Urinary bladder (tissue), 4 donors: ENCODE results near the gene HOOK2. TPM values are rescaled to one million over a fixed set of nuclear protein-coding genes. Genes with fewer than 3 reads are reported as not detected.
"Not testable (repeated sequence)": the region's sequence is repeated elsewhere in the genome, so short reads cannot be mapped to it uniquely, and the experiment has no call there.

ENCODE experiments used
- DNase-seq: peaks from one replicate; pipeline ENCODE4 v3.0.0-alpha.2; 2015; ENCODE audit errors: extremely low spot score
- H3K27ac ChIP-seq: one replicate; pipeline ENCODE4 v1.5.1; 2013; ENCODE audit warnings: low read depth, mild to moderate bottlenecking, moderate library complexity
- H3K36me3 ChIP-seq: one replicate; pipeline ENCODE4 v1.6.1; 2013; ENCODE audit warnings: mild to moderate bottlenecking, moderate library complexity; ENCODE audit not compliant: insufficient read depth
- H3K4me1 ChIP-seq: one replicate; pipeline ENCODE4 v1.6.1; 2013; ENCODE audit warnings: mild to moderate bottlenecking, moderate library complexity; ENCODE audit not compliant: insufficient read depth
- H3K4me3 ChIP-seq: one replicate; pipeline ENCODE4 v1.5.1; 2013; ENCODE audit warnings: low read depth, low read length
- WGBS: extraction: QIAGEN DNeasy Blood & Tissue Kit; methylation state at CpG from one replicate; pipeline ENCODE4 v1.1.7; 2013; 5-methylcytosine and 5-hydroxymethylcytosine counted together
- polyA plus RNA-seq: library from polyadenylated mRNA; stranded (reverse); fragments of 200-250 nt; gene quantifications from one replicate; pipeline ENCODE4 v1.2.3, GENCODE V29; 2013
- total RNA-seq: library from RNA; depleted of rRNA; stranded (reverse); fragments of >200 nt; gene quantifications from one replicate; pipeline ENCODE4 v1.2.3, GENCODE V29; 2014
- donor health status: healthy with polysubstance abuse.
- donor health status: healthy.

The HOOK2 gene
- total and polyA plus RNA-seq, 2 donors, result 28.4 to 30.2 TPM

DNA sequence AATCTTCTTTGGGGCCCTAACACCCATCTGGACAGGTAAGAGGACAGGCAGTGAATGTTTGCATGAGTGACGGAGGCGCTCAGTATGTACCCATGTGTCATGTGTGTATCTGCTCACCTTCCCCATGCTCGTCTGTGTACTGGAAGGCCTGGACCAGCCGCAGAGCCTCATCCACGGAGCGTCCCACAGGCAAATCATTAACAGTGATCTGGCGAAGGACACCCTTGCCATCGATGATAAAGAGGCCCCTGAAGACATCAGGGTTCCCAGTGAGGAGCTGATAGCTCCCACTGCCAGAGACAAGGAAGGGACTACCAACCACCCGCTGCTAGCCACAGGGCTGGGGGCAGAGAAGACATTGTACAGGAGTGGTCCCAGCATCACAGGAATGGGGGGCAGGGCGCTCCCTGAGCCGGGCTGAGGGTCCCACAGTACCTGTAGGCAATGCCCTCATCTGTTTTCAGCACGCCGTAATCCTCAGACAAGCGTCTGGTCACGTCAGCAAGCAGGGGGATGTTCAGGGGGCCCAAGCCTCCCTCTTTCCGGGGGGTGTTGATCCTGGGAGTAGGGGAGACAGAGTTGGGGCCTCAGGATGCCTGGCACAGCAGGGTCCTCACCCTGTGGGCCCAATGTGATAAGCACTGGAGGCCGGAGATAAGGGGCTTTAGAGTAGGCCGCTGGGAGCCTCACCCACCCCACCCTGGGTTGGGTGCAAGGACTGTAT lies 24.6 kb upstream of the HOOK2 start:
- H3K36me3 ChIP-seq, result no peaks in the 10 kb centered on the region
- WGBS, result 90% methylated on average over 18 of the region's 18 CpGs
- no peak overlapping the region for H3K4me3 ChIP-seq
- DNase-seq, result no peak
- no peak overlapping the region for H3K27ac ChIP-seq
- no peaks in the 10 kb centered on the region for H3K4me1 ChIP-seq

DNA sequence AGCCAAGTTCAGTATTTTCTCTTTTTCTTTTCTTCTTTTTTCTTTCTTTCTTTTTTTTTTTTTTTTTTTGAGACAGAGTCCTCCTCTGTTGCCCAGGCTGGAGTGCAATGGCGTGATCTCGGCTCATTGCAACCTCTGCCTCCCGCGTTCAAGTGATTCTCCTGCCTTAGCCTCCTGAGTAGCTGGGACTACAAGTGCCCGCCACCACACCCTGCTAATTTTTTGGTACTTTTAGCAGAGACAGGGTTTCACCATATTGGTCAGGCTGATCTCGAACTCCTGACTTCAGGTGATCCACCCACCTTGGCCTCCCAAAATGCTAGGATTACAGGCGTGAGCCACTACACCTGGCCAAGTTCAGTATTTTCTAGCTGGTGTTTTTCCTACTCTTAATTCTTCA lies 22.3 kb upstream of the HOOK2 start:
- not testable (repeated sequence) for H3K4me3 ChIP-seq, H3K4me1 ChIP-seq, DNase-seq, H3K36me3 ChIP-seq, H3K27ac ChIP-seq
- WGBS, result 93% methylated on average over 7 of the region's 7 CpGs

DNA sequence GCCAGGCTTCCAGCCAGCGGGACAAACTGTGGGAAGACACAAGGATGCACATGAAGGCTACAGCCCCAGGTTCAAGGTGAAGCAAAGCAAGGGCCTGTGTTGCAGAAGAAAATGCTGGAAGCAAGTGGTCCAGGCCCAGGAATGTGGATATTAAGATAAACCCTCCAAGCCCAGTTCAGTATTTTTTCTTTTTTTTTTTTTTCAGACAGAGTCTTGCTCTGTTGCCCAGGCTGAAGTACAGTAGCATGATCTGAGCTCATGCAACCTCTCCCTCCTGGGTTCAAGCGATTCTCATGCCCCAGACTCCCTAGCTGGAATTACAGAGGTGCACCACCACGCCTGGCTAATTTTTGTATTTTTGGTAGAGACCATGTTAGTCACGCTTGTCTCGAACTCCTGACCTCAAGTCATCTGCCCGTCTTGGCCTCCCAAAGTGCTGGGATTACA lies 21.8 kb upstream of the HOOK2 start:
- no peak overlapping the region for H3K27ac ChIP-seq
- no peak for DNase-seq
- H3K36me3 ChIP-seq, result no peaks in the 10 kb centered on the region
- no peaks in the 10 kb centered on the region for H3K4me1 ChIP-seq
- WGBS, result 91% methylated on average over 6 of the region's 6 CpGs
- H3K4me3 ChIP-seq, result no peak overlapping the region

DNA sequence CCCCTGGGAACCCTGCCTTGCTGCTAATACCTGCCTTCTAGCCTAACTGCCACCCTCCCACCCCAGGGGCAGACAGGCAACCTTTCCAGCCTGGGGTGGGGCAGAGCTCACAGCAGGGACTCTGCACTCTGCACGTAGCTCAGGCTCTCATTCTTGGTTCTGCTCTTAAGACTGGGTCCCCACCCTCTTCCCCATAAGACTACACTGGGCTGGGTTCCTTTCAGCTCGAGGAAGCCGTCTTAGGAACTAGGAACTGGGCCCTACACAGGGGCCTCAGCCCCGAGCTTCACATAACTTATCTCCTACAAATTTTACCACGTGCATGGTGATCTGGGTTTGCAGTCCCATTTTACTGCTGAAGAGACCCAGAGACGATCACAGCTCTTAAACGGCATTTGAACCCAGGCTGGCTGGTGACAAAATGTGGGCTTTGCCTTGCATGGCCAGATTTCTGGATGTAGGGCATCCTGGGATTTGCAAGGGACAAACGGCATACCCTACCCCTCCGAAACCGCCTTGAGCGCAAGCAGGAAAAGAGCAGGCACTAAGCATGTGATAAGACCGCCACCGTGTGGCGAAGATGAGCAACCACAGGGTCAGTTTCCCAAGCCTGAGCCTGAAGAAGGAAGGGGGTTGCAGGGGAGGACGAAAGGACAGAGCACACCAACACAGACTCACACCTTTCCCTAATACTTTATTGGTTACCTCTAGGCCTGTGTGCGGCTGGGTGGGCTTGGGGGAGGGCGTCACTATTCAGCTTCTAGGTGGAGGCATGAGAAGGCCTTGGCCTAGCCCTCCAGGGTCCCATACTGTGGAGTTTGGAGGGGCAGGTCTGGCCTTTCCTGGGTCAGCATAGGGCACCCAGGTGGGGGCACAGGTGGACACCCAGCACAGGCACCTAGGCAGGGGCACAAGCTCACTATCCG lies 21.1 kb upstream of the HOOK2 start:
- Histone ChIP-seq H3K4me3 (no peak overlapping the region), H3K27ac (no peak overlapping the region), H3K36me3 (no peaks in the 10 kb centered on the region), H3K4me1 (no peaks in the 10 kb centered on the region)
- no peak for DNase-seq
- 7% methylated on average over 18 of the region's 18 CpGs for WGBS

DNA sequence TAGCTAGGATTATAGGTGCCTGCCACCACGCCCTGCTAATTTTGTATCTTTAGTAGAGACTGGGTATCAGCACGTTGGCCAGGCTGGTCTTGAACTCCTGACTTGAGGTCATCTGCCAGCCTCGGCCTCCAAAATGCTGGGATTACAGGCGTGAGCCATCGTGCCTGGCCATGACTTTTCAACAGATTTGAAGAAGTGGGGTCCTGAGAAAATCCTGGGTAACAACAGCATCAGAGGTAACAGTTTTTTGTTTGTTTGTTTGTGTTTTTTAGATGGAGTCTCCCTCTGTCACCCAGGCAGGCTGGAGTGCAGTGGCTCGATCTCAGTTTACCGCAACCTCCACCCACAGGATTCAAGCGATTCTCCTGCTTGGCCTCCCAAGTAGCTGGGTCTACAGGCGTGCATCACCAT lies 19.6 kb upstream of the HOOK2 start:
- 94% methylated on average over 9 of the region's 9 CpGs for WGBS
- no peak for DNase-seq
- no peaks in the 10 kb centered on the region for H3K36me3 ChIP-seq
- H3K27ac ChIP-seq, result no peak overlapping the region
- H3K4me3 ChIP-seq, result no peak overlapping the region
- H3K4me1 ChIP-seq, result no peaks in the 10 kb centered on the region

DNA sequence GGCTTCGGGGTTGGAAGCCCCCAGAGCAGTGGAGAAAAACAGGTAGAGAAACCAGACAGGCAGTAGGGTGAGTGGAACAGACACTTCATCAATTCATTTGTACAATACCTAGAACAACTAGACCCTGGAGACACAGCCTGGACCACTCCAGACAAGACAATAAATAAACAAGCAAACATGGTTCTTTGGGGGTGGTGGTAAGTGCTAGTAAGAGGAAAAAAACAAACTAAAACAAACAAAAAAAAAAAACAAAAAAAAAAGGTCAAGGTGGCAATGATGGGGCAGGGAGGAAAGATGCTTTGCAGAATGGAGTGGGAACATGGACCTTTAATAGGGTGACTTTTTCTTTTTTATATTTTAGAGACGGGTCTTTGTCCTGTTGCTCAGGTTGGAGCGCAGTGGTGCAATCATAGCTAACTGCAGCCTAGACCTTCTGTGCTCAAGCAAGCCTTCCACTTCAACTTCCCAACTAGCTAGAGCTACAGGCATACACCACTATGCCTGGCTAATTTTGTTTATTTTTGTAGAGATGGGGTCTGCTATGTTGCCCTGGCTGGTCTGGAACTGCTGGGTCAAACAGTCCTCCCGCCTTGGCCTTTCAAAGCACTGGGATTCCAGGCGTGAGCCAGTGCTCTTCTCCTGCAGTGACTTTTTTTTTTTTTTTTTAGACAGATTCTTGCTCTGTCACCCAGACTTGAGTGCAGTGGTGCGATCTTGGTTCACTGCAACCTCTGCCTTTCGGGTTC lies 19.0 kb upstream of the HOOK2 start:
- DNase-seq, result no peak
- WGBS, result 67% methylated on average over 7 of the region's 7 CpGs
- no peaks in the 10 kb centered on the region for H3K4me1 ChIP-seq

DNA sequence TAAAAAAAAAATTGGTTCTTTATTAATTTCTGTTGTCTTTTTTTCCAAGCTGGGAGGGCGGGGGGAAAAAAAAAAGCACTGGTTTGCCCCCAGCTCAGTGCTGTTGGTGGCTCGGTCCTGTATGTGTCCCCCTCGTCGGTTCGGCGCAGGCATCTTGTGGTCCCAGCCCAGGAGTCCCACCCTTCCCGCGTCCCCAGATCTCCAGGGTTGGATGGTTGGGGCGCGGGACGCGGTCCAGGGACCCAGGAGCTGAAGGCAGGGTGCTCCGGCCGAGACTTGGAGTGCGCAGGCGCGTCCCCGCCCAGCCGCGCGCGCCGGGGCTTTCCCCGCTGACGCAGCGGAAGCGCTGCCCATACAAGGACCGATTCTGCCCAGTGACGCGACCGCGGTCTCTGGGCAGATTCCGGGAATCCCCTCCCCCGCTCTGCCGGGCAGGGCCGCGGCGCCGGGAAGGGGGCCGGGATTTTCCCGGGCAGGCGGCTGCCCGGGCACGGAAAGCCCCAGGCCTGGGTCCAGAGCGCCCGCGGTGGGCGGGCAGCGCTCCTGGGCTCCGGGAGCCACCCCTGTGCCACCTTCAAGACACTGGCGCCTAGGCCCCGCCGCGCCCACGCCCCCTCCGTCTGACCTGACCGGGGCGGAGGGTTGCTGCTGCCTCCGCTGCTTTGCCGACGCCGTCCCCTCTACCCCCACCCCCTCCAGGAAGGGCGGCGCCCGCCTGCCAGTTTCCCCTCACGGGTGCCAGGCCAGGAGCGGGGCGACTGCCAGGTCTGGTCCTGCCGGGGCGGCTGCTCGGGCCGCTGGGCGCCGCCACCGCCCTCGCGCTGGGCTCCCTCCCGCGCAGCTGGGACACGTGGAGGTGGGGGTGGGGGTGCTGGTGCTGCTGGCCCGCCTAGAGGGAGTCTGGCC lies 18.2 kb upstream of the HOOK2 start:
- DNase-seq, result no peak
- Histone ChIP-seq H3K27ac (peak overlapping the region; percentile 91), H3K36me3 (no peaks in the 10 kb centered on the region), H3K4me1 (no peaks in the 10 kb centered on the region), H3K4me3 (peak overlapping the region; percentile 94)
- 0% methylated on average over 81 of the region's 81 CpGs for WGBS

More for the DNA sequence above, 19.0 kb upstream of the HOOK2 start:
- Histone ChIP-seq H3K4me3 (peak overlapping the region; percentile 94), H3K36me3 (no peaks in the 10 kb centered on the region), H3K27ac (peak overlapping the region; percentile 91)

DNA sequence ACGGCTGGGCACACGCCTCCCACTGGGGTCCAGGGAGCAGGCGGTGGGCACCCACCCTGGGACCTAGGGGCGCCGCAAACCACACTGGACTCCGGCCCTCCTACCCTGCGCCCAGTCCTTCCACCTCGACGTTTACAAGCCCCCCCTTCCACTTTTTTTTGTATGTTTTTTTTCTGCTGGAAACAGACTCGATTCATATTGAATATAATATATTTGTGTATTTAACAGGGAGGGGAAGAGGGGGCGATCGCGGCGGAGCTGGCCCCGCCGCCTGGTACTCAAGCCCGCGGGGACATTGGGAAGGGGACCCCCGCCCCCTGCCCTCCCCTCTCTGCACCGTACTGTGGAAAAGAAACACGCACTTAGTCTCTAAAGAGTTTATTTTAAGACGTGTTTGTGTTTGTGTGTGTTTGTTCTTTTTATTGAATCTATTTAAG lies 17.5 kb upstream of the HOOK2 start:
- Histone ChIP-seq H3K36me3 (no peaks in the 10 kb centered on the region), H3K4me3 (peak overlapping the region; percentile 94), H3K27ac (peak overlapping the region; percentile 98), H3K4me1 (no peaks in the 10 kb centered on the region)
- under 1% methylated on average over 22 of the region's 22 CpGs for WGBS
- no peak for DNase-seq

DNA sequence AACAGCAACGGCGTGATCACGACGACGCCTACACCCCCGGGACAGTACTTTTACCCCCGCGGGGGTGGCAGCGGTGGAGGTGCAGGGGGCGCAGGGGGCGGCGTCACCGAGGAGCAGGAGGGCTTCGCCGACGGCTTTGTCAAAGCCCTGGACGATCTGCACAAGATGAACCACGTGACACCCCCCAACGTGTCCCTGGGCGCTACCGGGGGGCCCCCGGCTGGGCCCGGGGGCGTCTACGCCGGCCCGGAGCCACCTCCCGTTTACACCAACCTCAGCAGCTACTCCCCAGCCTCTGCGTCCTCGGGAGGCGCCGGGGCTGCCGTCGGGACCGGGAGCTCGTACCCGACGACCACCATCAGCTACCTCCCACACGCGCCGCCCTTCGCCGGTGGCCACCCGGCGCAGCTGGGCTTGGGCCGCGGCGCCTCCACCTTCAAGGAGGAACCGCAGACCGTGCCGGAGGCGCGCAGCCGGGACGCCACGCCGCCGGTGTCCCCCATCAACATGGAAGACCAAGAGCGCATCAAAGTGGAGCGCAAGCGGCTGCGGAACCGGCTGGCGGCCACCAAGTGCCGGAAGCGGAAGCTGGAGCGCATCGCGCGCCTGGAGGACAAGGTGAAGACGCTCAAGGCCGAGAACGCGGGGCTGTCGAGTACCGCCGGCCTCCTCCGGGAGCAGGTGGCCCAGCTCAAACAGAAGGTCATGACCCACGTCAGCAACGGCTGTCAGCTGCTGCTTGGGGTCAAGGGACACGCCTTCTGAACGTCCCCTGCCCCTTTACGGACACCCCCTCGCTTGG lies 16.9 kb upstream of the HOOK2 start:
- no peak for DNase-seq
- Histone ChIP-seq H3K36me3 (no peaks in the 10 kb centered on the region), H3K27ac (peak overlapping the region; percentile 98), H3K4me3 (peak overlapping the region; percentile 94), H3K4me1 (no peaks in the 10 kb centered on the region)
- under 1% methylated on average over 84 of the region's 84 CpGs for WGBS

DNA sequence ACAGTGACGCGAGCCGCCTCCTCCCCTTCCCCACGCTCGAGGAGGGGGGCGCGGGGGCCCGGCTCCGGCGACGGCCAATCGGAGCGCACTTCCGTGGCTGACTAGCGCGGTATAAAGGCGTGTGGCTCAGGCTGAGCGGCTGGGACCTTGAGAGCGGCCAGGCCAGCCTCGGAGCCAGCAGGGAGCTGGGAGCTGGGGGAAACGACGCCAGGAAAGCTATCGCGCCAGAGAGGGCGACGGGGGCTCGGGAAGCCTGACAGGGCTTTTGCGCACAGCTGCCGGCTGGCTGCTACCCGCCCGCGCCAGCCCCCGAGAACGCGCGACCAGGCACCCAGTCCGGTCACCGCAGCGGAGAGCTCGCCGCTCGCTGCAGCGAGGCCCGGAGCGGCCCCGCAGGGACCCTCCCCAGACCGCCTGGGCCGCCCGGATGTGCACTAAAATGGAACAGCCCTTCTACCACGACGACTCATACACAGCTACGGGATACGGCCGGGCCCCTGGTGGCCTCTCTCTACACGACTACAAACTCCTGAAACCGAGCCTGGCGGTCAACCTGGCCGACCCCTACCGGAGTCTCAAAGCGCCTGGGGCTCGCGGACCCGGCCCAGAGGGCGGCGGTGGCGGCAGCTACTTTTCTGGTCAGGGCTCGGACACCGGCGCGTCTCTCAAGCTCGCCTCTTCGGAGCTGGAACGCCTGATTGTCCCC lies 16.1 kb upstream of the HOOK2 start, which contains the start of gene JUNB:
Gene JUNB, plus strand, starts transcription at position 142 of the 706 bp plus-strand sequence. Its CDS starts 286 bp downstream, at position 428.
- no peak for DNase-seq
- no peaks in the 10 kb centered on the region for H3K36me3 ChIP-seq
- under 1% methylated on average over 73 of the region's 73 CpGs for WGBS
- peak within 1 kb of the TSS; percentile 98 for H3K27ac ChIP-seq
- H3K4me3 ChIP-seq, result peak within 1 kb of the TSS; percentile 94
- H3K4me1 ChIP-seq, result no peaks in the 10 kb centered on the region

DNA sequence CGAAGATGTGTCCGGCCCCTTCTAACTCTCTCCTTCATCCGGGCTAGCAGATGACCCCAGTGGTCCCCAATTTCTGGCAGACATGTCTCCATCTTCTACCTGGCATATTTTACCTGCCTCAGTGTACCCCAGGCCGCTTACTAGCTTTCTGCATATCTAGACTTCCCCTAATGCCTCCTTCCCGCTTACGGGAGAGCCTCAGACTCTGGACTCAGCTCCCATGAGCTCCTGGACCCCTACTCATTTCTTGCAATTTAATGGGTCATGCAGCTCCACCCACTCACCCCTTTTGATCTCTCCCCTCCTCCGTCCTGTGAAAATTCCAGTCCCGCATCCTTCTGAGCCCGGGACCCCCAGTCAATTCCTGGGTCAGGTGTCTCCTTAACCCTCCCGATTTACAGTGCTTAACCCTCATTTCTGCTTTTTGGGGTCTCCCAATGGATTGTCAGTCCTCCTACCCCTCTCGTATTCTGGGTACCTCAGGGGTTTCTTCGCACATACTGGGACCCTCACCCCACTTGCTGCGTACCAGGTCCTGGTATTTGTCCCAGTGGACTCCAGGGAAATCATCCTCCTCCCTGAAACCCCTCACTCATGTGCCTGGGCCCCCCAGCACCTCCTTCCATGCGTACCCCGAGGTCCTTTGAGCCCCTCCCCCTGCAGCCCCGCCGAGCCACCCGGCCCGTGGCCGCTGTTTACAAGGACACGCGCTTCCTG lies 15.4 kb upstream of the HOOK2 start:
- DNase-seq, result no peak
- H3K4me1 ChIP-seq, result no peaks in the 10 kb centered on the region
- H3K4me3 ChIP-seq, result peak overlapping the region; percentile 34
- WGBS, result 2% methylated on average over 22 of the region's 22 CpGs
- H3K36me3 ChIP-seq, result no peaks in the 10 kb centered on the region
- H3K27ac ChIP-seq, result peak overlapping the region; percentile 90
